ENCODE data around the gene WWOX. TPM values are rescaled to one million over a fixed set of nuclear protein-coding genes. Genes with fewer than 3 reads are reported as not detected.

The WWOX gene
- total RNA-seq, 1 experiment from 2014 or later = 35.6 TPM

GRCh38 chr16:78416400-78416799, 316.9 kb downstream of the WWOX start:
- H3F3A ChIP-seq (ENCODE audit: insufficient read depth, low read depth) = no peaks in the 10 kb centered on the region
- intact Hi-C loops (cut with micrococcal nuclease; ENCODE audit: unreplicated experiment) = no loop called here
- no peak overlapping the region for H2AFZ ChIP-seq
- H3K36me3 ChIP-seq (ENCODE audit: low read depth) = no peaks in the 10 kb centered on the region
- H3K79me2 ChIP-seq (ENCODE audit: low read depth) = no peaks in the 10 kb centered on the region
- H3K9me2 ChIP-seq (ENCODE audit: insufficient read depth) = no peaks in the 10 kb centered on the region
- H3K9me3 ChIP-seq (ENCODE audit: insufficient read depth, low read depth) = no peaks in the 10 kb centered on the region
- no peaks in the 10 kb centered on the region for H4K20me1 ChIP-seq (ENCODE audit: insufficient read depth)
- ChIA-PET CTCF (no interaction called here), POLR2A (ENCODE audit: unreplicated experiment) (no interaction called here)
- no peak overlapping the region for H3K4me3 ChIP-seq
- H3K27me3 ChIP-seq (ENCODE audit: insufficient read depth, low read depth) = no peaks in the 10 kb centered on the region
- no TSS peak for BruUV-seq (replicated peaks)
- TF ChIP-seq EZH2 (IDR thresholded peaks at IDR 0.05; ENCODE audit: low read depth) = no peak
- no peak for DNase-seq
- no peaks in the 10 kb centered on the region for H3K4me1 ChIP-seq (replicated peaks; ENCODE audit: insufficient read depth)
- H3K4me2 ChIP-seq = no peak overlapping the region
- no peak overlapping the region for H3K27ac ChIP-seq

DNA sequence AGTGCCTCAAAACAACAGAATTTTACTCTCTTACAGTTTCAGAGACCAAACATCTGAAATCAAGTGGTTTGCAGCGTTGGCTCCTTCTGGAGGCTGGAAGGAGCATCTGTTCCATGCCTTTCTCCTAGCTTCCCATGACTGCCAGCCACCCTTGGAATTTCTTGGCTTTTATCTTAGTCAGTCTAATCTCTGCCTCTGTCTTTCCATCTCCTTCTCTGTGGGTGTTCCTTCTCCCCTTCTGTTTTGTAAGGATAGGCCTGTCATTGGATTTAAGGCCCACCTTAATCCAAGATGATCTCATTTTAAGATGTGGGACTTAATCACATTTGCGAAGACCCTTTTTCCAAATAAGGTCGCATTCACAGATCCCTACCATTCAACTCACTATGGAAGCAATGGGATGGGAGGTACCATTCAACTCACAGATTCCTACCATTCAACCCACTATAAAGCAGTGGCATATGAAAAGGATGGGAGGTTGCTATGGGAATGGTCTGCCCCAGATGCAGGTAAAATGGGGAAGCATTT, 321.8 kb downstream of the WWOX start:
- Histone ChIP-seq H3K9me2 (ENCODE audit: insufficient read depth) (no peaks in the 10 kb centered on the region), H4K20me1 (ENCODE audit: insufficient read depth) (no peaks in the 10 kb centered on the region), H3K27me3 (ENCODE audit: insufficient read depth, low read depth) (no peaks in the 10 kb centered on the region), H3K4me1 (replicated peaks; ENCODE audit: insufficient read depth) (no peaks in the 10 kb centered on the region), H2AFZ (no peak overlapping the region), H3K27ac (no peak overlapping the region), H3K4me3 (no peak overlapping the region), H3K9me3 (ENCODE audit: insufficient read depth, low read depth) (no peaks in the 10 kb centered on the region), H3K79me2 (ENCODE audit: low read depth) (no peaks in the 10 kb centered on the region), H3K4me2 (no peak overlapping the region), H3K36me3 (ENCODE audit: low read depth) (no peaks in the 10 kb centered on the region), H3F3A (ENCODE audit: insufficient read depth, low read depth) (no peaks in the 10 kb centered on the region)
- TF ChIP-seq EZH2 (IDR thresholded peaks at IDR 0.05; ENCODE audit: low read depth) (no peak), CTCF (conservative IDR thresholded peaks at IDR 0.05) (no peak)
- ChIA-PET POLR2A (ENCODE audit: unreplicated experiment) (interaction anchor here (0.6 kb wide), 1 partner anchor 39 kb away, joined by 3 read pairs; no protein-coding TSS in a partner anchor), CTCF (no interaction called here)
- no TSS peak for BruUV-seq (replicated peaks)
- intact Hi-C loops (cut with micrococcal nuclease; ENCODE audit: unreplicated experiment) = no loop called here
- DNase-seq = no peak

GRCh38 chr16:78425281-78425680, 325.8 kb downstream of the WWOX start:
- no peaks in the 10 kb centered on the region for H4K20me1 ChIP-seq (ENCODE audit: insufficient read depth)
- H3K4me3 ChIP-seq = no peak overlapping the region
- no peaks in the 10 kb centered on the region for H3K36me3 ChIP-seq (ENCODE audit: low read depth)
- no peaks in the 10 kb centered on the region for H3K27me3 ChIP-seq (ENCODE audit: insufficient read depth, low read depth)
- TF ChIP-seq CTCF (conservative IDR thresholded peaks at IDR 0.05) = no peak
- no peak for TF ChIP-seq EZH2 (IDR thresholded peaks at IDR 0.05; ENCODE audit: low read depth)
- no peak overlapping the region for H2AFZ ChIP-seq
- DNase-seq = no peak
- H3K4me1 ChIP-seq (replicated peaks; ENCODE audit: insufficient read depth) = no peaks in the 10 kb centered on the region
- no peak overlapping the region for H3K27ac ChIP-seq
- intact Hi-C loops (cut with micrococcal nuclease; ENCODE audit: unreplicated experiment) = no loop called here
- H3K9me2 ChIP-seq (ENCODE audit: insufficient read depth) = no peaks in the 10 kb centered on the region
- H3K4me2 ChIP-seq = no peak overlapping the region
- no TSS peak for BruUV-seq (replicated peaks)
- H3K9me3 ChIP-seq (ENCODE audit: insufficient read depth, low read depth) = no peaks in the 10 kb centered on the region
- ChIA-PET POLR2A (ENCODE audit: unreplicated experiment) (no interaction called here), CTCF (no interaction called here)
- H3K79me2 ChIP-seq (ENCODE audit: low read depth) = no peaks in the 10 kb centered on the region
- no peaks in the 10 kb centered on the region for H3F3A ChIP-seq (ENCODE audit: insufficient read depth, low read depth)

DNA sequence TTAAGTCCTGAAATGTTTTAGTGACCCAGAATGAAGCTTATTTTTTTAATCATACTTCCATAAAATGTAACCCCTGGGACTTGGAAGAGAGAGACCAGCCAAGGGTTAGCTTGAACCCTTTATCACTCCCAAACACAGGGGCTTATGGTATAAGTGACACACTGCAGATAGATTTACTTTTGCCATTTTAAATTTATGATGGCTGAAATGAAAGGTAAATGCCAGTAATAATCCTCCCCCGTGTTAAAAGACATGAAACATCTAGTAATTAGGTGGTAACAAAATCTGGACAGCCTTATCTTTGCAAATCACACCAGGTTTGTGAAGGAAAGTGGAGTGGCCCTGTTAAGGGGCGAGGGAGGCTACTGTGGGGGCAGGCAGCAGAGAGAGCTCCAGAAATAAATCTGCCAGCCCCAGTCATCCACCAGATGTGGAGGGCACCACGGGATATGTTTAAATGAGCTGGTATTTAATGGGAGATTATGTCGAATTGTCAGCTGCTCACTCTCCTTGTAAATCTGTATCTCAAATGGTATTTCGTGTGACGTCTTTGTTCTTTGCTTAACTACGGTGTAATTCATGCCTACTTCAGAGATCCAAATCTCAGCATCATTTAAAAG, 326.5 kb downstream of the WWOX start:
- TF ChIP-seq EZH2 (IDR thresholded peaks at IDR 0.05; ENCODE audit: low read depth) (no peak), CTCF (conservative IDR thresholded peaks at IDR 0.05) (no peak)
- CTCF ChIA-PET = no interaction called here
- BruUV-seq (replicated peaks) = no TSS peak
- no peak for DNase-seq
- POLR2A ChIA-PET (ENCODE audit: unreplicated experiment) = no interaction called here
- Histone ChIP-seq H4K20me1 (ENCODE audit: insufficient read depth) (no peaks in the 10 kb centered on the region), H3K4me3 (no peak overlapping the region), H3F3A (ENCODE audit: insufficient read depth, low read depth) (no peaks in the 10 kb centered on the region), H3K79me2 (ENCODE audit: low read depth) (no peaks in the 10 kb centered on the region), H3K9me3 (ENCODE audit: insufficient read depth, low read depth) (no peaks in the 10 kb centered on the region), H3K36me3 (ENCODE audit: low read depth) (no peaks in the 10 kb centered on the region), H3K27me3 (ENCODE audit: insufficient read depth, low read depth) (no peaks in the 10 kb centered on the region), H3K4me2 (no peak overlapping the region), H3K4me1 (replicated peaks; ENCODE audit: insufficient read depth) (no peaks in the 10 kb centered on the region), H3K9me2 (ENCODE audit: insufficient read depth) (no peaks in the 10 kb centered on the region), H2AFZ (no peak overlapping the region), H3K27ac (no peak overlapping the region)
- intact Hi-C loops (cut with micrococcal nuclease; ENCODE audit: unreplicated experiment) = no loop called here

Measured in PC-9 (cell line).